K562 (cell line): ENCODE results near the gene DAB2IP. TPM values are rescaled to one million over a fixed set of nuclear protein-coding genes. Genes with fewer than 3 reads are reported as not detected.

Source experiments
- ATAC-seq: fragments of 200-7000 bp; cut with Tn5 transposase; 3 replicates; pipeline ENCODE4 v1.9.1; 2020; ENCODE audit warnings: moderate library complexity
- BruUV-seq: library from RNA; stranded (reverse); fragments of 400-500 nt; replicated peaks from 2 replicates; lab custom pipeline; 2021; lab: Mats Ljungman, UMichigan
- CTCF ChIA-PET: fragments of 300-600 bp; formaldehyde crosslinking; extraction: SDS; loops from one replicate; lab custom pipeline; 2021; ENCODE audit warnings: low intra/inter-chr PET ratio; lab: Yijun Ruan, JAX
- POLR2A ChIA-PET: fragments of 300-600, 350-650 bp; sonication (Branson Sonifier 250); formaldehyde crosslinking; extraction: SDS; loops from one replicate; lab custom pipeline; 2021; ENCODE audit warnings: antibody characterized with exemption, inconsistent platforms; lab: Yijun Ruan, JAX
- DNase-seq, 4 experiments: peaks; one replicate each; pipeline versions ENCODE4 v3.0.0 to v3.0.0-alpha.2; 2011 to 2018; ENCODE audit warnings: low spot score in 3 of 4, mixed read lengths in 3 of 4; ENCODE audit errors: extremely low read depth in 1 of 4
- FAIRE-seq: peaks from 2 replicates; lab custom pipeline; 2011; peaks lifted over from hg19 to GRCh38; lab: Jason Lieb, UNC
- H2AFZ ChIP-seq: 2 replicates; pipeline ENCODE4 v1.6.0; 2011; ENCODE audit warnings: low read depth, low read length, control low read depth, inconsistent platforms
- H3K27ac ChIP-seq: fragments of 200-600 bp; 3 replicates; pipeline ENCODE4 v1.8.0; 2011; ENCODE audit warnings: low read depth, mild to moderate bottlenecking, control low read depth, inconsistent platforms, low read length, moderate library complexity, mixed read lengths; ENCODE audit errors: extremely low read depth
- H3K27me3 ChIP-seq, 2 experiments: fragments of 300-600 bp in 1 of 2; 2 replicates in 1 of 2; 3 replicates in 1 of 2; pipeline versions ENCODE4 v1.6.0 to v1.8.0; 2011; ENCODE audit warnings: inconsistent platforms in 2 of 2, low read length in 2 of 2, mild to moderate bottlenecking in 1 of 2, mixed read lengths in 1 of 2, moderate library complexity in 1 of 2; ENCODE audit not compliant: control insufficient read depth in 2 of 2, insufficient read depth in 2 of 2
- H3K36me3 ChIP-seq: fragments of 300-600 bp; 3 replicates; pipeline ENCODE4 v1.8.0; 2011; ENCODE audit warnings: mild to moderate bottlenecking, low read length, inconsistent platforms; ENCODE audit not compliant: control insufficient read depth, insufficient read depth
- H3K4me1 ChIP-seq, 2 experiments: fragments of 200-600 bp in 1 of 2; replicated peaks in 1 of 2; 2 replicates in 1 of 2; 3 replicates in 1 of 2; pipeline versions ENCODE4 v1.5.1 to v1.8.0; 2011; ENCODE audit warnings: inconsistent platforms in 2 of 2, low read length in 2 of 2, mild to moderate bottlenecking in 1 of 2, mixed read lengths in 1 of 2, moderate library complexity in 1 of 2; ENCODE audit not compliant: control insufficient read depth in 2 of 2, insufficient read depth in 2 of 2
- H3K4me2 ChIP-seq: 2 replicates; pipeline ENCODE4 v1.6.1; 2011; ENCODE audit warnings: low read length, control low read depth, inconsistent platforms, mixed read lengths; ENCODE audit not compliant: insufficient read depth
- H3K4me3 ChIP-seq: fragments of 200-600 bp; sonication (generic), shearing (Covaris generic); 2 replicates; pipeline ENCODE4 v1.5.1; 2016; ENCODE audit warnings: control low read depth, inconsistent platforms
- H3K79me2 ChIP-seq: fragments of 200-600 bp; 3 replicates; pipeline ENCODE4 v1.8.0; 2011; ENCODE audit warnings: low read length, inconsistent platforms; ENCODE audit not compliant: control insufficient read depth, insufficient read depth
- H3K9ac ChIP-seq, 2 experiments: 2 replicates each; pipeline versions ENCODE4 v1.6.0 to v1.6.1; 2011; ENCODE audit warnings: low read depth in 2 of 2, low read length in 2 of 2, control low read depth in 1 of 2, inconsistent platforms in 1 of 2, mild to moderate bottlenecking in 1 of 2, mixed read lengths in 1 of 2; ENCODE audit not compliant: insufficient read depth in 1 of 2
- H3K9me1 ChIP-seq: one replicate; pipeline ENCODE4 v1.6.0; 2011; ENCODE audit warnings: inconsistent platforms, mild to moderate bottlenecking, low read length, moderate library complexity; ENCODE audit not compliant: control insufficient read depth, insufficient read depth
- H3K9me3 ChIP-seq: replicated peaks from 2 replicates; pipeline ENCODE4 v1.5.1; 2011; ENCODE audit warnings: low read depth, low read length, inconsistent platforms; ENCODE audit not compliant: control insufficient read depth, insufficient read depth
- H4K20me1 ChIP-seq: replicated peaks from 2 replicates; pipeline ENCODE4 v1.6.1; 2011; ENCODE audit warnings: low read length, inconsistent platforms, mixed read lengths; ENCODE audit not compliant: control insufficient read depth, insufficient read depth
- BHLHE40 ChIP-seq: IDR thresholded peaks from 2 replicates; pipeline ENCODE4 v1.6.1; 2011; ENCODE audit warnings: low read length, improper control_type of control experiment
- ETV1 ChIP-seq: fragments of 450-650 bp; conservative IDR thresholded peaks from 2 replicates; pipeline ENCODE4 v1.6.1; 2016; ENCODE audit warnings: missing genetic modification characterization, control low read depth, low read depth, missing compliant biosample characterization
- HES1 ChIP-seq: fragments of 450-650 bp; IDR thresholded peaks from 2 replicates; pipeline ENCODE4 v1.6.1; 2016; ENCODE audit warnings: low read depth, mild to moderate bottlenecking, moderate library complexity
- HLTF ChIP-seq: fragments of 450-650 bp; IDR thresholded peaks from 2 replicates; pipeline ENCODE4 v1.6.1; 2016
- MAFK ChIP-seq: IDR thresholded peaks from 2 replicates; pipeline ENCODE4 v1.6.1; 2011; ENCODE audit warnings: low read length, improper control_type of control experiment
- MCM5 ChIP-seq: fragments of 450-650 bp; IDR thresholded peaks from 2 replicates; pipeline ENCODE4 v1.6.1; 2016; ENCODE audit warnings: low read depth
- MEIS2 ChIP-seq: fragments of 450-650 bp; IDR thresholded peaks from 2 replicates; pipeline ENCODE4 v1.6.1; 2014; ENCODE audit warnings: mild to moderate bottlenecking; ENCODE audit not compliant: partially characterized antibody
- MTA3 ChIP-seq: fragments of 450-650 bp; formaldehyde crosslinking; IDR thresholded peaks from 2 replicates; pipeline ENCODE4 v1.6.1; 2017; ENCODE audit warnings: mild to moderate bottlenecking, borderline replicate concordance
- NELFE ChIP-seq: IDR thresholded peaks from 2 replicates; pipeline ENCODE4 v1.6.1; 2011; ENCODE audit warnings: mild to moderate bottlenecking; ENCODE audit not compliant: insufficient read depth, insufficient read length
- NFE2 ChIP-seq: IDR thresholded peaks from 2 replicates; pipeline ENCODE4 v1.6.1; 2014; ENCODE audit warnings: antibody characterized with exemption, low read depth
- NFRKB ChIP-seq: fragments of 450-650 bp; IDR thresholded peaks from 2 replicates; pipeline ENCODE4 v1.6.1; 2016; ENCODE audit warnings: low read depth
- PML ChIP-seq: IDR thresholded peaks from 2 replicates; pipeline ENCODE4 v1.6.1; 2012; ENCODE audit warnings: low read length, inconsistent platforms
- PYGO2 ChIP-seq: fragments of 450-650 bp; IDR thresholded peaks from 2 replicates; pipeline ENCODE4 v1.6.1; 2016; ENCODE audit warnings: mild to moderate bottlenecking, missing genetic modification characterization, moderate library complexity, missing compliant biosample characterization
- SIRT6 ChIP-seq: IDR thresholded peaks from one replicate; pipeline ENCODE4 v1.6.1; 2012; ENCODE audit warnings: low read depth, mild to moderate bottlenecking, control low read depth, inconsistent platforms, low read length, moderate library complexity
- SOX6 ChIP-seq: fragments of 450-650 bp; IDR thresholded peaks from 2 replicates; pipeline ENCODE4 v1.6.1; 2014; ENCODE audit warnings: mild to moderate bottlenecking
- TBL1XR1 ChIP-seq, 2 experiments: IDR thresholded peaks; 2 replicates each; pipeline ENCODE4 v1.6.1; 2012; ENCODE audit warnings: improper control_type of control experiment in 2 of 2, low read length in 2 of 2, mild to moderate bottlenecking in 1 of 2
- ZNF57 ChIP-seq: fragments of 450-650 bp; formaldehyde crosslinking; IDR thresholded peaks from 2 replicates; pipeline ENCODE4 v1.4.0; 2020; ENCODE audit warnings: mild to moderate bottlenecking, moderate library complexity
- ZNF586 ChIP-seq: fragments of 450-650 bp; formaldehyde crosslinking; conservative IDR thresholded peaks from 2 replicates; pipeline ENCODE4 v1.4.0; 2020; ENCODE audit warnings: mild to moderate bottlenecking, moderate library complexity
- WGBS: fragments of 100-300 bp; shearing (Covaris generic); methylation state at CpG from one replicate; pipeline ENCODE4 v1.1.6; 2016; ENCODE audit warnings: low coverage, mixed read lengths; ENCODE audit not compliant: insufficient coverage; ENCODE audit errors: missing lambda C conversion rate; 5-methylcytosine and 5-hydroxymethylcytosine counted together
- in situ Hi-C: fragments of 300-500 bp; cut with MboI; formaldehyde crosslinking; loops from 4 replicates; pipeline ENCODE4 v1.15.0; 2018; ENCODE audit warnings: inconsistent platforms, mixed read lengths
- intact Hi-C: fragments of 100-400 bp; cut with micrococcal nuclease; formaldehyde crosslinking; loops from 2 replicates; pipeline ENCODE4 v1.14.2; 2022
- polyA plus RNA-seq, 8 experiments: library from polyadenylated mRNA; depleted of rRNA in 4 of 8; stranded (reverse) in 5 of 8; unstranded in 3 of 8; fragments of >200 nt; fragmentation: Nextera tagmentation in 2 of 8; fragmentation: Illumina TruSeq in 1 of 8; extraction: Ambion mirVana in 2 of 8; extraction: Trizol in 1 of 8; gene quantifications; 2 replicates each; pipeline versions ENCODE4 v1.2.1 to v1.2.3, GENCODE V29; 2011 to 2014; ENCODE audit warnings: inconsistent platforms in 1 of 8, missing spikeins in 1 of 8
- total RNA-seq, 7 experiments: library from RNA; depleted of rRNA in 6 of 7; stranded (reverse); fragments of >200 nt in 6 of 7; fragmentation: Illumina TruSeq in 2 of 7; extraction: Trizol in 2 of 7; gene quantifications; 2 replicates each; pipeline versions ENCODE4 v1.2.1 to v1.2.3, GENCODE V29; 2011 to 2021; ENCODE audit warnings: low replicate concordance in 1 of 7
- TF ChIP-seq, protein P1 (sequence below), 2 experiments: IDR thresholded peaks in 1 of 2; conservative IDR thresholded peaks in 1 of 2; 2 replicates each; pipeline ENCODE4 v1.6.1; 2016; ENCODE audit warnings: low read depth in 2 of 2, mild to moderate bottlenecking in 1 of 2, missing compliant biosample characterization in 1 of 2, missing genetic modification characterization in 1 of 2, moderate library complexity in 1 of 2
- TF ChIP-seq, protein P2 (sequence below): fragments of 450-650 bp; IDR thresholded peaks from 2 replicates; pipeline ENCODE4 v1.6.1; 2016

The DAB2IP gene
- total and polyA plus RNA-seq, 9 of the 15 experiments (the other 6 are each of a cell fraction or from before 2014, with no cell fraction given), result 0.04 to 0.31 (median 0.08) TPM; not detected in 5

DNA sequence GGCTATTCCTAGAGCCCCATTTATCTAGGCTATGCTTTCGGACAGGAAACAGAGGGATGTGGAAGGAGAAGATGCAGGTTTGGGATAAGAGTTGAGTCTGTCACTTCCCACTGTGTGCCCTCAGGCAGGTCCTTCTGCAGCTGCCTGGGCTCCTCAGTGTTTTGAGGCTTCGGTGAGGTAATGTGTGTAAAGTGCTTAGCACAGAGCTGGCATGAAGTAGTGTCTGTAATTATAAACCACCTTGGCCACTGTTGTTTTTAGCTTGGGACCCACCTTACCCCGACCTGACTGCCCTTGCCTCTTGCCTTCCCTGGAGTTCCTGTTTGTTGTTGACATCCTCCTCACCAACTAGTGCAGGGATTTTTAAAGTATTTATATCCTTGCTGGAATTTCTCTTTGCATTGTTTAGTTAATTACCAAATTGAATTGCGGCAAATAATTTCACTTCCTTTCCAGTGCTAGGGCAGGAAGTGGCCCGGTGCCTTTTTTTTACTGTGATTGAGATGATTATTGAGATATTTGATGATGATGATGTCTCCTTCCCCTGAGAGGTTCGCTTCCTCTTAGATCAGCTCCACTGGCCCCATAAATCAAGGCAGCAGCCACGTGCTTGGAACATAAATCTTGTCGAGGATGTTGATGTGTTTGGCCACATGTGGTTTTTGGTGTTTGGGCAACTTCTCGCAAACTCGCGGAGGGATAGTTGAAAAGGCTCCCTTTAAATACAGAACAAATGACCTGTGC is 38.3 kb upstream of the DAB2IP start:
- Histone ChIP-seq H3K36me3 (no peaks in the 10 kb centered on the region), H3K4me2 (no peak overlapping the region), H3K4me1 (no peaks in the 10 kb centered on the region), H4K20me1 (peaks cover 5% of the 10 kb centered on the region; the same call in 1 of the 2 replicates), H3K79me2 (no peaks in the 10 kb centered on the region), H2AFZ (no peak overlapping the region), H3K27ac (no peak overlapping the region), H3K9ac (no peak overlapping the region), H3K9me1 (peaks cover 4% of the 10 kb centered on the region), H3K27me3 (peaks cover 12 to 65% of the 10 kb centered on the region in 2 experiments; a peak in 3 of 5 replicates), H3K9me3 (no peaks in the 10 kb centered on the region), H3K4me3 (no peak overlapping the region)
- intact Hi-C loops (no loop called here), in situ Hi-C loops (no loop called here)
- DNase-seq (no peak), ATAC-seq (no peak), FAIRE-seq (no peak)
- no TSS peak for BruUV-seq
- ChIA-PET POLR2A (interaction anchor here (0.6 kb wide), 1 partner anchor 165 kb away, joined by 3 read pairs; no protein-coding TSS in a partner anchor), CTCF (no interaction called here)
- WGBS, result 0% methylated on average over 11 of the region's 11 CpGs
- no peak for TF ChIP-seq ETV1 (tag)
- no peak for TF ChIP-seq NFE2
- no peak for TF ChIP-seq ZNF57 (CRISPR knock-in tag)
- TF ChIP-seq, protein P1, sequence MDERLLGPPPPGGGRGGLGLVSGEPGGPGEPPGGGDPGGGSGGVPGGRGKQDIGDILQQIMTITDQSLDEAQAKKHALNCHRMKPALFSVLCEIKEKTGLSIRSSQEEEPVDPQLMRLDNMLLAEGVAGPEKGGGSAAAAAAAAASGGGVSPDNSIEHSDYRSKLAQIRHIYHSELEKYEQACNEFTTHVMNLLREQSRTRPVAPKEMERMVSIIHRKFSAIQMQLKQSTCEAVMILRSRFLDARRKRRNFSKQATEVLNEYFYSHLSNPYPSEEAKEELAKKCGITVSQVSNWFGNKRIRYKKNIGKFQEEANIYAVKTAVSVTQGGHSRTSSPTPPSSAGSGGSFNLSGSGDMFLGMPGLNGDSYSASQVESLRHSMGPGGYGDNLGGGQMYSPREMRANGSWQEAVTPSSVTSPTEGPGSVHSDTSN (CRISPR knock-in tag; IDR thresholded peaks at IDR 0.05; ENCODE audit: low read depth), result no peak
- TF ChIP-seq, protein P1 (tag; conservative IDR thresholded peaks at IDR 0.05; ENCODE audit: low read depth), result peak; percentile 71
- TF ChIP-seq, protein P2, sequence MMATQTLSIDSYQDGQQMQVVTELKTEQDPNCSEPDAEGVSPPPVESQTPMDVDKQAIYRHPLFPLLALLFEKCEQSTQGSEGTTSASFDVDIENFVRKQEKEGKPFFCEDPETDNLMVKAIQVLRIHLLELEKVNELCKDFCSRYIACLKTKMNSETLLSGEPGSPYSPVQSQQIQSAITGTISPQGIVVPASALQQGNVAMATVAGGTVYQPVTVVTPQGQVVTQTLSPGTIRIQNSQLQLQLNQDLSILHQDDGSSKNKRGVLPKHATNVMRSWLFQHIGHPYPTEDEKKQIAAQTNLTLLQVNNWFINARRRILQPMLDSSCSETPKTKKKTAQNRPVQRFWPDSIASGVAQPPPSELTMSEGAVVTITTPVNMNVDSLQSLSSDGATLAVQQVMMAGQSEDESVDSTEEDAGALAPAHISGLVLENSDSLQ, result peak; percentile 44; the same call in 1 of the 2 replicates
- no peak for TF ChIP-seq SIRT6
- no peak for TF ChIP-seq PML
- TF ChIP-seq HES1, result peak; percentile 69; the same call in 1 of the 2 replicates
- no peak for TF ChIP-seq NFRKB
- peak; percentile 56; the same call in 1 of the 2 replicates for TF ChIP-seq BHLHE40
- no peak for TF ChIP-seq NELFE
- no peak for TF ChIP-seq PYGO2 (tag)
- no peak for TF ChIP-seq HLTF
- no peak for TF ChIP-seq TBL1XR1 (IDR thresholded peaks at IDR 0.05; ENCODE audit: low read length in 2 of 2)
- no peak for TF ChIP-seq MAFK
- TF ChIP-seq SOX6, result no peak
- no peak for TF ChIP-seq MTA3
- TF ChIP-seq MEIS2, result peak; percentile 89
- no peak for TF ChIP-seq ZNF586
- TF ChIP-seq MCM5, result no peak
